NCI-H1930 (cell line): ENCODE measurements around the gene ECSIT.
A peak's percentile ranks its signal among the peaks of the same experiment; 100 is the strongest.

Experiments used
- DNase-seq, 2 experiments: peaks; one replicate each; lab custom pipeline; 2025; lab: John Stamatoyannopoulos, UW

Gene ECSIT

GRCh38 chr19:11550265-11550664, 21.3 kb upstream of the ECSIT start:
- DNase-seq, result no peak

- no peak for DNase-seq
Measured at GRCh38 chr19:11549386-11549953, 20.5 kb upstream of the ECSIT start.

GRCh38 chr19:11547929-11548700, 19.2 kb upstream of the ECSIT start:
- no peak for DNase-seq

- no peak for DNase-seq
Measured at GRCh38 chr19:11541238-11541637, 12.3 kb upstream of the ECSIT start.

- DNase-seq, result no peak
Measured at GRCh38 chr19:11540645-11541044, 11.7 kb upstream of the ECSIT start.

- no peak for DNase-seq
Measured at GRCh38 chr19:11539495-11540365, 10.8 kb upstream of the ECSIT start.

GRCh38 chr19:11538232-11539036, 9.5 kb upstream of the ECSIT start, which contains the start of gene CNN1:
Gene CNN1, plus strand, starts transcription at chr19:11538851. Its CDS starts 77 bp downstream, at chr19:11538928.
- DNase-seq, result no peak

- peak; percentile 63 to 89 for DNase-seq
Measured at GRCh38 chr19:11535792-11536595, 7.1 kb upstream of the ECSIT start.

GRCh38 chr19:11534948-11535347, 6.0 kb upstream of the ECSIT start:
- DNase-seq, result no peak

GRCh38 chr19:11534538-11534937, 5.6 kb upstream of the ECSIT start:
- no peak for DNase-seq

GRCh38 chr19:11530432-11530831, 1.5 kb upstream of the ECSIT start:
- peak; percentile 88 to 91 for DNase-seq

GRCh38 chr19:11519138-11519537, 9.8 kb downstream of the ECSIT start:
- no peak for DNase-seq

- DNase-seq, result no peak
Measured at GRCh38 chr19:11513946-11514345, 15.0 kb downstream of the ECSIT start.

- no peak for DNase-seq
Measured at GRCh38 chr19:11510444-11510843, 18.5 kb downstream of the ECSIT start.

- no peak for DNase-seq
Measured at GRCh38 chr19:11507370-11508078, 21.4 kb downstream of the ECSIT start.

- no peak for DNase-seq
Measured at GRCh38 chr19:11506967-11507366, 22.0 kb downstream of the ECSIT start.

- no peak for DNase-seq
Measured at GRCh38 chr19:11506101-11506555, 22.8 kb downstream of the ECSIT start.

- DNase-seq, result peak; percentile 88 to 93
Measured at GRCh38 chr19:11505504-11506100, 23.3 kb downstream of the ECSIT start, which contains the start of gene ZNF653. Gene ZNF653, minus strand, starts transcription at chr19:11505839. Its CDS starts 53 bp downstream, at chr19:11505786.

GRCh38 chr19:11505032-11505503, 23.9 kb downstream of the ECSIT start:
- DNase-seq, result peak; percentile 58 to 76
